ENCODE data around the gene PGBD2. TPM values are rescaled to one million over a fixed set of nuclear protein-coding genes. Genes with fewer than 3 reads are reported as not detected.

The PGBD2 gene
- total and polyA plus RNA-seq, 9 of the 15 experiments (the other 6 are each of a cell fraction or from before 2014, with no cell fraction given) = 11.9 to 21.8 (median 14.7) TPM

DNA sequence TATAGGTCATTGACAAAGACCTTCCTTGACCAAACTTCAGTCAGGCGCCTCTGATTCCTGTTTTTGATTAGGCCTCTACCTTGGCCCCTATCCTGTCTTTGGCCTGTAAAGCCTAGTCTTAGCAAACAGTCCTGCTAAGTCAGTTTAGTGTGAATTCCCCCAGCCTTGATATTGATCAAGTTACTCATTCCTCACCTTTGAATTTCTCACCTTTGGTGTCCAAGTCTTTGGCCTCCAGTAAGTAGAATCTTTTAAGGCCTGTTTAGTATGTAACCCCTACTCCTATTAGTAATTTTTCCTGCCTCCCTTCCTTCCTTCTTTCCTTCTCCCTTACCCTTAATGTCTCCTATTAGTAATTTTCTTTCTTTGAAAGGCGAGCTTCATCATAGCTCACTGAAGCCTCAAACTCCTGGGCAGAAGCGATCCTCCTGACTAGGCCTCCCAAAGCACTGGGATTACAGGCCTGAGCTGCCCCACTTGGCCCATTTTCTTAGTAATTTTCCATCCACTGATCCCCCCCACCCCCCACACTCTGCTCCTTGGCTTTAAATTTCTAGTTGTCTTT is 34.1 kb upstream of the PGBD2 start (continued):
- TF ChIP-seq, protein P1, sequence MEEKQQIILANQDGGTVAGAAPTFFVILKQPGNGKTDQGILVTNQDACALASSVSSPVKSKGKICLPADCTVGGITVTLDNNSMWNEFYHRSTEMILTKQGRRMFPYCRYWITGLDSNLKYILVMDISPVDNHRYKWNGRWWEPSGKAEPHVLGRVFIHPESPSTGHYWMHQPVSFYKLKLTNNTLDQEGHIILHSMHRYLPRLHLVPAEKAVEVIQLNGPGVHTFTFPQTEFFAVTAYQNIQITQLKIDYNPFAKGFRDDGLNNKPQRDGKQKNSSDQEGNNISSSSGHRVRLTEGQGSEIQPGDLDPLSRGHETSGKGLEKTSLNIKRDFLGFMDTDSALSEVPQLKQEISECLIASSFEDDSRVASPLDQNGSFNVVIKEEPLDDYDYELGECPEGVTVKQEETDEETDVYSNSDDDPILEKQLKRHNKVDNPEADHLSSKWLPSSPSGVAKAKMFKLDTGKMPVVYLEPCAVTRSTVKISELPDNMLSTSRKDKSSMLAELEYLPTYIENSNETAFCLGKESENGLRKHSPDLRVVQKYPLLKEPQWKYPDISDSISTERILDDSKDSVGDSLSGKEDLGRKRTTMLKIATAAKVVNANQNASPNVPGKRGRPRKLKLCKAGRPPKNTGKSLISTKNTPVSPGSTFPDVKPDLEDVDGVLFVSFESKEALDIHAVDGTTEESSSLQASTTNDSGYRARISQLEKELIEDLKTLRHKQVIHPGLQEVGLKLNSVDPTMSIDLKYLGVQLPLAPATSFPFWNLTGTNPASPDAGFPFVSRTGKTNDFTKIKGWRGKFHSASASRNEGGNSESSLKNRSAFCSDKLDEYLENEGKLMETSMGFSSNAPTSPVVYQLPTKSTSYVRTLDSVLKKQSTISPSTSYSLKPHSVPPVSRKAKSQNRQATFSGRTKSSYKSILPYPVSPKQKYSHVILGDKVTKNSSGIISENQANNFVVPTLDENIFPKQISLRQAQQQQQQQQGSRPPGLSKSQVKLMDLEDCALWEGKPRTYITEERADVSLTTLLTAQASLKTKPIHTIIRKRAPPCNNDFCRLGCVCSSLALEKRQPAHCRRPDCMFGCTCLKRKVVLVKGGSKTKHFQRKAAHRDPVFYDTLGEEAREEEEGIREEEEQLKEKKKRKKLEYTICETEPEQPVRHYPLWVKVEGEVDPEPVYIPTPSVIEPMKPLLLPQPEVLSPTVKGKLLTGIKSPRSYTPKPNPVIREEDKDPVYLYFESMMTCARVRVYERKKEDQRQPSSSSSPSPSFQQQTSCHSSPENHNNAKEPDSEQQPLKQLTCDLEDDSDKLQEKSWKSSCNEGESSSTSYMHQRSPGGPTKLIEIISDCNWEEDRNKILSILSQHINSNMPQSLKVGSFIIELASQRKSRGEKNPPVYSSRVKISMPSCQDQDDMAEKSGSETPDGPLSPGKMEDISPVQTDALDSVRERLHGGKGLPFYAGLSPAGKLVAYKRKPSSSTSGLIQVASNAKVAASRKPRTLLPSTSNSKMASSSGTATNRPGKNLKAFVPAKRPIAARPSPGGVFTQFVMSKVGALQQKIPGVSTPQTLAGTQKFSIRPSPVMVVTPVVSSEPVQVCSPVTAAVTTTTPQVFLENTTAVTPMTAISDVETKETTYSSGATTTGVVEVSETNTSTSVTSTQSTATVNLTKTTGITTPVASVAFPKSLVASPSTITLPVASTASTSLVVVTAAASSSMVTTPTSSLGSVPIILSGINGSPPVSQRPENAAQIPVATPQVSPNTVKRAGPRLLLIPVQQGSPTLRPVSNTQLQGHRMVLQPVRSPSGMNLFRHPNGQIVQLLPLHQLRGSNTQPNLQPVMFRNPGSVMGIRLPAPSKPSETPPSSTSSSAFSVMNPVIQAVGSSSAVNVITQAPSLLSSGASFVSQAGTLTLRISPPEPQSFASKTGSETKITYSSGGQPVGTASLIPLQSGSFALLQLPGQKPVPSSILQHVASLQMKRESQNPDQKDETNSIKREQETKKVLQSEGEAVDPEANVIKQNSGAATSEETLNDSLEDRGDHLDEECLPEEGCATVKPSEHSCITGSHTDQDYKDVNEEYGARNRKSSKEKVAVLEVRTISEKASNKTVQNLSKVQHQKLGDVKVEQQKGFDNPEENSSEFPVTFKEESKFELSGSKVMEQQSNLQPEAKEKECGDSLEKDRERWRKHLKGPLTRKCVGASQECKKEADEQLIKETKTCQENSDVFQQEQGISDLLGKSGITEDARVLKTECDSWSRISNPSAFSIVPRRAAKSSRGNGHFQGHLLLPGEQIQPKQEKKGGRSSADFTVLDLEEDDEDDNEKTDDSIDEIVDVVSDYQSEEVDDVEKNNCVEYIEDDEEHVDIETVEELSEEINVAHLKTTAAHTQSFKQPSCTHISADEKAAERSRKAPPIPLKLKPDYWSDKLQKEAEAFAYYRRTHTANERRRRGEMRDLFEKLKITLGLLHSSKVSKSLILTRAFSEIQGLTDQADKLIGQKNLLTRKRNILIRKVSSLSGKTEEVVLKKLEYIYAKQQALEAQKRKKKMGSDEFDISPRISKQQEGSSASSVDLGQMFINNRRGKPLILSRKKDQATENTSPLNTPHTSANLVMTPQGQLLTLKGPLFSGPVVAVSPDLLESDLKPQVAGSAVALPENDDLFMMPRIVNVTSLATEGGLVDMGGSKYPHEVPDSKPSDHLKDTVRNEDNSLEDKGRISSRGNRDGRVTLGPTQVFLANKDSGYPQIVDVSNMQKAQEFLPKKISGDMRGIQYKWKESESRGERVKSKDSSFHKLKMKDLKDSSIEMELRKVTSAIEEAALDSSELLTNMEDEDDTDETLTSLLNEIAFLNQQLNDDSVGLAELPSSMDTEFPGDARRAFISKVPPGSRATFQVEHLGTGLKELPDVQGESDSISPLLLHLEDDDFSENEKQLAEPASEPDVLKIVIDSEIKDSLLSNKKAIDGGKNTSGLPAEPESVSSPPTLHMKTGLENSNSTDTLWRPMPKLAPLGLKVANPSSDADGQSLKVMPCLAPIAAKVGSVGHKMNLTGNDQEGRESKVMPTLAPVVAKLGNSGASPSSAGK (IDR thresholded peaks at IDR 0.05) = peak; percentile 29; the same call in 1 of the 2 replicates
- TF ChIP-seq, protein P2, sequence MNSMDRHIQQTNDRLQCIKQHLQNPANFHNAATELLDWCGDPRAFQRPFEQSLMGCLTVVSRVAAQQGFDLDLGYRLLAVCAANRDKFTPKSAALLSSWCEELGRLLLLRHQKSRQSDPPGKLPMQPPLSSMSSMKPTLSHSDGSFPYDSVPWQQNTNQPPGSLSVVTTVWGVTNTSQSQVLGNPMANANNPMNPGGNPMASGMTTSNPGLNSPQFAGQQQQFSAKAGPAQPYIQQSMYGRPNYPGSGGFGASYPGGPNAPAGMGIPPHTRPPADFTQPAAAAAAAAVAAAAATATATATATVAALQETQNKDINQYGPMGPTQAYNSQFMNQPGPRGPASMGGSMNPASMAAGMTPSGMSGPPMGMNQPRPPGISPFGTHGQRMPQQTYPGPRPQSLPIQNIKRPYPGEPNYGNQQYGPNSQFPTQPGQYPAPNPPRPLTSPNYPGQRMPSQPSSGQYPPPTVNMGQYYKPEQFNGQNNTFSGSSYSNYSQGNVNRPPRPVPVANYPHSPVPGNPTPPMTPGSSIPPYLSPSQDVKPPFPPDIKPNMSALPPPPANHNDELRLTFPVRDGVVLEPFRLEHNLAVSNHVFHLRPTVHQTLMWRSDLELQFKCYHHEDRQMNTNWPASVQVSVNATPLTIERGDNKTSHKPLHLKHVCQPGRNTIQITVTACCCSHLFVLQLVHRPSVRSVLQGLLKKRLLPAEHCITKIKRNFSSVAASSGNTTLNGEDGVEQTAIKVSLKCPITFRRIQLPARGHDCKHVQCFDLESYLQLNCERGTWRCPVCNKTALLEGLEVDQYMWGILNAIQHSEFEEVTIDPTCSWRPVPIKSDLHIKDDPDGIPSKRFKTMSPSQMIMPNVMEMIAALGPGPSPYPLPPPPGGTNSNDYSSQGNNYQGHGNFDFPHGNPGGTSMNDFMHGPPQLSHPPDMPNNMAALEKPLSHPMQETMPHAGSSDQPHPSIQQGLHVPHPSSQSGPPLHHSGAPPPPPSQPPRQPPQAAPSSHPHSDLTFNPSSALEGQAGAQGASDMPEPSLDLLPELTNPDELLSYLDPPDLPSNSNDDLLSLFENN (IDR thresholded peaks at IDR 0.05; ENCODE audit: low read depth in 2 of 2, low read length in 2 of 2) = no peak
- TF ChIP-seq SMAD4 (CRISPR knock-in tag; conservative IDR thresholded peaks at IDR 0.05) (0 out of 2 replicates have a peak, but pooled peaks have one; percentile 11), CCNT2 (IDR thresholded peaks at IDR 0.05; ENCODE audit: borderline replicate concordance, extremely low read depth, insufficient read length, low read depth, low read length) (no peak), ZNF77 (CRISPR knock-in tag; IDR thresholded peaks at IDR 0.05) (no peak), SAFB2 (IDR thresholded peaks at IDR 0.05; ENCODE audit: borderline replicate concordance, low read depth, low read length, severe bottlenecking) (no peak), DPF2 (IDR thresholded peaks at IDR 0.05) (no peak), ZFP36 (IDR thresholded peaks at IDR 0.05; ENCODE audit: low read depth, low read length, partially characterized antibody) (no peak), KHSRP (IDR thresholded peaks at IDR 0.05) (no peak), SLC30A9 (CRISPR knock-in tag; IDR thresholded peaks at IDR 0.05) (no peak), SMAD2 (IDR thresholded peaks at IDR 0.05; ENCODE audit: low read depth, low read length) (no peak), FOSL1 (tag; conservative IDR thresholded peaks at IDR 0.05) (no peak)
- TF ChIP-seq, protein P3, sequence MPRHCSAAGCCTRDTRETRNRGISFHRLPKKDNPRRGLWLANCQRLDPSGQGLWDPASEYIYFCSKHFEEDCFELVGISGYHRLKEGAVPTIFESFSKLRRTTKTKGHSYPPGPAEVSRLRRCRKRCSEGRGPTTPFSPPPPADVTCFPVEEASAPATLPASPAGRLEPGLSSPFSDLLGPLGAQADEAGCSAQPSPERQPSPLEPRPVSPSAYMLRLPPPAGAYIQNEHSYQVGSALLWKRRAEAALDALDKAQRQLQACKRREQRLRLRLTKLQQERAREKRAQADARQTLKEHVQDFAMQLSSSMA (CRISPR knock-in tag; IDR thresholded peaks at IDR 0.05) = no peak
